GM12878 (cell line): ENCODE data around the gene MSI2. TPM values are rescaled to one million over a fixed set of nuclear protein-coding genes. Genes with fewer than 3 reads are reported as not detected.

Experiments
- ATAC-seq: fragments of 200-7000 bp; cut with Tn5 transposase; 3 replicates; pipeline ENCODE4 v1.9.1; 2020; ENCODE audit warnings: mild to moderate bottlenecking, moderate library complexity
- BruUV-seq: library from RNA; stranded (reverse); fragments of 400-500 nt; replicated peaks from 2 replicates; lab custom pipeline; 2021; lab: Mats Ljungman, UMichigan
- CTCF ChIA-PET: fragments of 300-600 bp; sonication (Branson Sonifier 250); formaldehyde crosslinking; extraction: SDS; loops from one replicate; lab custom pipeline; 2021; ENCODE audit warnings: inconsistent platforms; lab: Yijun Ruan, JAX
- POLR2A ChIA-PET: fragments of 350-600 bp; formaldehyde crosslinking; extraction: SDS; loops from one replicate; lab custom pipeline; 2021; ENCODE audit warnings: inconsistent platforms; lab: Charles Lee
- RAD21 ChIA-PET: fragments of 300-600 bp; sonication (Branson Sonifier 250); formaldehyde crosslinking; loops from one replicate; lab custom pipeline; 2023; ENCODE audit warnings: antibody characterized with exemption; ENCODE audit not compliant: unreplicated experiment; lab: Charles Lee
- SMC1A ChIA-PET: fragments of 300-600 bp; sonication (Branson Sonifier 250); formaldehyde crosslinking; loops from one replicate; lab custom pipeline; 2023; ENCODE audit not compliant: unreplicated experiment, uncharacterized antibody; lab: Charles Lee
- DNase-seq: peaks from one replicate; pipeline ENCODE4 v3.0.0-alpha.2; 2011; ENCODE audit warnings: low read depth, low spot score
- FAIRE-seq: peaks from 3 replicates; lab custom pipeline; 2011; peaks lifted over from hg19 to GRCh38; lab: Jason Lieb, UNC
- H2AFZ ChIP-seq: 2 replicates; pipeline ENCODE4 v1.6.0; 2011; ENCODE audit warnings: low read depth, low read length, control low read depth; ENCODE audit not compliant: control insufficient read depth
- H3K27ac ChIP-seq: 2 replicates; pipeline ENCODE4 v1.5.1; 2011; ENCODE audit warnings: control low read depth; ENCODE audit not compliant: control insufficient read depth, insufficient read depth
- H3K27me3 ChIP-seq, 2 experiments: replicated peaks in 1 of 2; 2 replicates each; pipeline versions ENCODE4 v1.6.0 to v1.6.1; 2011; ENCODE audit warnings: low read length in 1 of 2; ENCODE audit not compliant: control insufficient read depth in 2 of 2, insufficient read depth in 2 of 2
- H3K36me3 ChIP-seq, 2 experiments: 2 replicates each; pipeline ENCODE4 v1.5.1; 2011; ENCODE audit warnings: low read length in 1 of 2; ENCODE audit not compliant: control insufficient read depth in 2 of 2, insufficient read depth in 2 of 2
- H3K4me1 ChIP-seq: 2 replicates; pipeline ENCODE4 v1.6.1; 2011; ENCODE audit warnings: mild to moderate bottlenecking, low read length, moderate library complexity, mixed read lengths; ENCODE audit not compliant: control insufficient read depth, insufficient read depth
- H3K4me2 ChIP-seq: 2 replicates; pipeline ENCODE4 v1.6.0; 2011; ENCODE audit warnings: control low read depth; ENCODE audit not compliant: control insufficient read depth, insufficient read depth
- H3K4me3 ChIP-seq: fragments of 200-600 bp; sonication (generic); 2 replicates; pipeline ENCODE4 v1.5.1; 2016
- H3K79me2 ChIP-seq: 2 replicates; pipeline ENCODE4 v1.6.0; 2011; ENCODE audit warnings: low read length; ENCODE audit not compliant: control insufficient read depth, insufficient read depth
- H3K9ac ChIP-seq: 2 replicates; pipeline ENCODE4 v1.8.0; 2011; ENCODE audit warnings: low read length, control low read depth, mixed read lengths; ENCODE audit not compliant: control insufficient read depth, insufficient read depth
- H3K9me3 ChIP-seq: replicated peaks from 3 replicates; pipeline ENCODE4 v1.5.1; 2011; ENCODE audit warnings: mild to moderate bottlenecking, low read length; ENCODE audit not compliant: control insufficient read depth, insufficient read depth
- H4K20me1 ChIP-seq: 2 replicates; pipeline ENCODE4 v1.6.0; 2011; ENCODE audit not compliant: control insufficient read depth, insufficient read depth
- ASH2L ChIP-seq: fragments of 300-600, 200-600 bp; sonication (generic); IDR thresholded peaks from 2 replicates; pipeline ENCODE4 v1.6.1; 2017; ENCODE audit warnings: low read depth, mild to moderate bottlenecking, borderline replicate concordance
- ATF3 ChIP-seq: IDR thresholded peaks from 2 replicates; pipeline ENCODE4 v1.6.1; 2011; ENCODE audit warnings: low read depth, mild to moderate bottlenecking, low read length, moderate library complexity, borderline replicate concordance; ENCODE audit errors: extremely low read depth
- CBFB ChIP-seq: IDR thresholded peaks from 2 replicates; pipeline ENCODE4 v1.6.1; 2016; ENCODE audit warnings: antibody characterized with exemption, low read depth
- CHD1 ChIP-seq: IDR thresholded peaks from 2 replicates; pipeline ENCODE4 v1.6.1; 2012; ENCODE audit warnings: low read depth, low read length, improper control_type of control experiment
- HDGF ChIP-seq: fragments of 450-650 bp; IDR thresholded peaks from 2 replicates; pipeline ENCODE4 v1.6.1; 2016; ENCODE audit warnings: antibody characterized with exemption
- IKZF1 ChIP-seq: fragments of 450-650 bp; conservative IDR thresholded peaks from 2 replicates; pipeline ENCODE4 v1.6.1; 2017; ENCODE audit warnings: antibody characterized with exemption, mild to moderate bottlenecking
- MLLT1 ChIP-seq: fragments of 450-650 bp; IDR thresholded peaks from 2 replicates; pipeline ENCODE4 v1.6.1; 2016; ENCODE audit warnings: mild to moderate bottlenecking
- NR2F1 ChIP-seq: fragments of 450-650 bp; conservative IDR thresholded peaks from 2 replicates; pipeline ENCODE4 v1.6.1; 2017; ENCODE audit warnings: mild to moderate bottlenecking
- PBX3 ChIP-seq: IDR thresholded peaks from 2 replicates; pipeline ENCODE4 v1.6.1; 2011; ENCODE audit warnings: mild to moderate bottlenecking, low read depth, low read length, moderate library complexity; ENCODE audit not compliant: insufficient replicate concordance
- RUNX3 ChIP-seq: IDR thresholded peaks from 2 replicates; pipeline ENCODE4 v1.6.1; 2012; ENCODE audit warnings: low read length, inconsistent platforms
- USF2 ChIP-seq: IDR thresholded peaks from 2 replicates; pipeline ENCODE4 v1.6.1; 2011; ENCODE audit warnings: low read depth, low read length, improper control_type of control experiment, borderline replicate concordance
- WGBS: methylation state at CpG from one replicate; pipeline ENCODE4 v1.1.6; 2016; ENCODE audit warnings: low lambda C conversion rate; ENCODE audit not compliant: insufficient replicate concordance, insufficient coverage; ENCODE audit errors: missing lambda C conversion rate; 5-methylcytosine and 5-hydroxymethylcytosine counted together
- in situ Hi-C: fragments of 300-500 bp; cut with MboI; formaldehyde crosslinking; loops from 9 replicates; pipeline ENCODE4 v1.14.3; 2018; ENCODE audit warnings: mixed read lengths
- intact Hi-C: fragments of 100-400 bp; cut with micrococcal nuclease; formaldehyde crosslinking; loops from one replicate; pipeline ENCODE4 v1.14.2; 2022; ENCODE audit not compliant: unreplicated experiment
- polyA plus RNA-seq, 11 experiments: library from polyadenylated mRNA; depleted of rRNA in 4 of 11; unstranded in 6 of 11; stranded (reverse) in 5 of 11; fragments of >200 nt; fragmentation: Nextera tagmentation in 4 of 11; fragmentation: Illumina TruSeq in 1 of 11; extraction: Ambion mirVana in 4 of 11; extraction: Trizol in 1 of 11; gene quantifications; 1 replicate in 1 of 11; 2 replicates in 10 of 11; pipeline versions ENCODE4 v1.2.1 to v1.2.3, GENCODE V29; 2011 to 2016; ENCODE audit warnings: inconsistent platforms in 2 of 11, missing spikeins in 2 of 11, low read depth in 1 of 11
- total RNA-seq, 4 experiments: library from RNA; depleted of rRNA in 3 of 4; stranded (reverse); fragments of >200 nt in 3 of 4; fragmentation: Illumina TruSeq in 1 of 4; extraction: Trizol in 1 of 4; gene quantifications; 2 replicates each; pipeline versions ENCODE4 v1.2.1 to v1.2.3, GENCODE V29; 2013 to 2021

The MSI2 gene
- total and polyA plus RNA-seq, 10 of the 15 experiments (the other 5 are each of a cell fraction or from before 2014, with no cell fraction given), result 6.1 to 76.1 (median 42.0) TPM

GRCh38 chr17:57466521-57466920 is 210.2 kb downstream of the MSI2 start:
- ChIA-PET CTCF (interaction anchor here (0.8 to 2.4 kb wide), 7 partner anchors 12 to 223 kb away, joined by 3 to 10 read pairs (median 3); no protein-coding TSS in a partner anchor), SMC1A (interaction anchor here (0.7 to 4.5 kb wide), 20 partner anchors 11 to 223 kb away, joined by 3 to 33 read pairs (median 4); no protein-coding TSS in a partner anchor), RAD21 (interaction anchor here (0.6 to 2.1 kb wide), 14 partner anchors 9 to 223 kb away, joined by 3 to 18 read pairs (median 4); no protein-coding TSS in a partner anchor), POLR2A (interaction anchor here (1.0 to 2.1 kb wide), 7 partner anchors 11 to 55 kb away, joined by 3 to 8 read pairs (median 3); no protein-coding TSS in a partner anchor)
- ATAC-seq (no peak), FAIRE-seq (no peak), DNase-seq (no peak)
- Histone ChIP-seq H3K9ac (peak overlapping the region; percentile 36; the same call in 1 of the 2 replicates), H3K27ac (peak overlapping the region; percentile 99), H3K9me3 (no peaks in the 10 kb centered on the region; the same call in 1 of the 3 replicates), H3K4me1 (peaks cover 81% of the 10 kb centered on the region), H3K79me2 (peaks cover 51% of the 10 kb centered on the region), H2AFZ (no peak overlapping the region), H4K20me1 (no peaks in the 10 kb centered on the region), H3K4me2 (peak overlapping the region; percentile 26; the same call in 1 of the 2 replicates), H3K4me3 (no peak overlapping the region), H3K27me3 (no peaks in the 10 kb centered on the region), H3K36me3 (no peaks in the 10 kb centered on the region; a peak in 2 of 4 replicates)
- intact Hi-C loops, result no loop called here
- BruUV-seq, result no TSS peak
- in situ Hi-C loops, result no loop called here
- TF ChIP-seq ATF3 (0 out of 2 replicates have a peak, but pooled peaks have one; percentile 1), USF2 (no peak)
- 94% methylated on average over 1 of the region's 1 CpG for WGBS

- POLR2A ChIA-PET, result interaction anchor here (2.1 kb wide), 1 partner anchor 19 kb away, joined by 8 read pairs; no protein-coding TSS in a partner anchor
- RAD21 ChIA-PET, result interaction anchor here (1.3 to 2.0 kb wide), 4 partner anchors 12 to 49 kb away, joined by 4 to 18 read pairs (median 8); no protein-coding TSS in a partner anchor
- Histone ChIP-seq H2AFZ (no peak overlapping the region), H3K9me3 (no peaks in the 10 kb centered on the region; the same call in 1 of the 3 replicates), H4K20me1 (no peaks in the 10 kb centered on the region), H3K27me3 (no peaks in the 10 kb centered on the region), H3K4me1 (peaks cover 74% of the 10 kb centered on the region), H3K4me2 (no peak overlapping the region), H3K27ac (peak overlapping the region; percentile 99; the same call in 1 of the 2 replicates), H3K9ac (no peak overlapping the region), H3K4me3 (no peak overlapping the region), H3K36me3 (peaks cover 0 to 3% of the 10 kb centered on the region in 2 experiments; a peak in 2 of 4 replicates), H3K79me2 (peaks cover 46% of the 10 kb centered on the region)
- FAIRE-seq, result no peak
- intact Hi-C loops, result no loop called here
- CTCF ChIA-PET, result interaction anchor here (0.8 to 2.4 kb wide), 2 partner anchors 58 to 205 kb away, joined by 3 to 10 read pairs; no protein-coding TSS in a partner anchor
- no peak for DNase-seq
- TSS peak; percentile 12 for BruUV-seq
- ATAC-seq, result no peak
- SMC1A ChIA-PET, result interaction anchor here (1.1 to 2.1 kb wide), 7 partner anchors 19 to 224 kb away, joined by 3 to 14 read pairs (median 4); no protein-coding TSS in a partner anchor
- in situ Hi-C loops, result no loop called here
- 99% methylated on average over 4 of the region's 4 CpGs for WGBS
- no peak for TF ChIP-seq ASH2L
- TF ChIP-seq PBX3, result no peak
- TF ChIP-seq RUNX3, result no peak
- TF ChIP-seq CHD1, result no peak
- no peak for TF ChIP-seq MLLT1
- TF ChIP-seq IKZF1, result 0 out of 2 replicates have a peak, but pooled peaks have one; percentile 11
- TF ChIP-seq NR2F1, result no peak
- TF ChIP-seq CBFB, result no peak
- peak; percentile 87; the same call in 1 of the 2 replicates for TF ChIP-seq HDGF
These were observed 210.9 kb downstream of the MSI2 start for GRCh38 chr17:57467226-57467625.
